DMS153 (cell line): Measurements from ENCODE around the gene LYST.

Source experiments
- DNase-seq: peaks from one replicate; lab custom pipeline; 2025; lab: John Stamatoyannopoulos, UW

The LYST gene

DNA sequence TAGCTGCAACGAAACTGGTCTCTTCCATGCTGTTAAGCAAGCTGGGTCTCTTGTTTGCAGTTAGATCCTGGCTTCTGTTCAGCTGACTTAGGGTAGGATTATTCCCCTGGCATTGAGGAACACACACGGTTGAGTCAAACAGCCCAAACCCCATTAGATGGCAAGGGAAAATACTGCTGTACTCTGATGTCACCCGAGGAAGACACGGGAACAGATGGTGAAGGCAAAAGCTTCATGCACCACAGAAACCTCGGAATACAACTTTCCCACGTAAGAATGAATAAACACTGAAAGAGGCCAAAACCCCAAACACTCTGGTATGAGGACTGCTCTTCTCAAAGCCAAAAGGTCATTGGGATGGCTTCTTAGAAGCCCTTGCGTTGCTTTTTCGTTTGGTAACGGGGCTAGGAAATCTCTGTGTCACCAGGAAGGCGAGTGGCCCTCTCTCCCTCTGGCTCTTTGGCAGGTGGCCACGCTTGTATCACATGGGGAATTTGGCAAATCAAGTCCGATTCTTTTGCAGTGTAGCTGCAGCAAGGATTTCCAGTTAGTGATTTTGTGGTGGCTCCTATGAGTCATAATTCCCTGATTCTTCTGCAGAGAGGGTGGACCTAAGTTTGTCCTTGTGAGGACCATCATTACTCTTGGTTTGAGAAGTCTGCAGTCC, 16.7 kb upstream of the LYST start:
- DNase-seq, result no peak

GRCh38 chr1:235882816-235883215, 16.1 kb upstream of the LYST start:
- DNase-seq, result no peak

DNA sequence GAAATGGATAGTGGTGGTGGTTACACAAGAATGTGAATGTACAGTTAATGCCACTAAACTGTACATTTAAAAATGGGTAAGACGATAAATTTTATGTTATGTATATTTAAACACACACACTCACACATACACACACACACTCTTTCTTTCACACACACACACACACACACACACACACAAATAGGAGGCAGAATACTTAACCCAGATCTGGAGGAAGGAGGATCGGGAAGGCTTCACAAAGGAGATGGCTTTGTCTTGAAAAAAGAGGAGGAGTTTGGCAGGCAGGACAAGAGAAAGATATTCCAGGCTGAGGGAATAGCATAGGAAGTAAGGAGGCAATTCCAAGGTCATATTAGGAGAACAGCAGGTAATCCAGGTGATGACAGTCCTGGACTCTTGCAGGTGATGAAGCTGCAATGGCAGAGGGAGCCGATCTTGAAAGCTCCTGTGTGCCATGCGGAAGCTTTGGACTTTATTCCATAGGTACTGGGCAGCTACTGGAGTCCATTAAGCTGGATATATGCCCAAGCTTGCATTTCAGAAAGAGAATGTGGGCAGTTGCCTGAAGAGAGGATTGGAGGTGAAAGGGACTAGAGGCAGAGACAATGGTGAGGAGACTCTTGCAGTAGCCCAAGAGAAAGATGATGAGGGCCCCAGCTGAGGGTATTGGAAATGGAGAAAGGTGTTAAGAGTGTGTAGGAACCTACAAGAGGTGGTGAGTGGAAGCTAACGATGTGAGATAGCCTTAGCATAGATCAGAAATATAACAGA, 15.4 kb upstream of the LYST start:
- DNase-seq, result no peak

DNA sequence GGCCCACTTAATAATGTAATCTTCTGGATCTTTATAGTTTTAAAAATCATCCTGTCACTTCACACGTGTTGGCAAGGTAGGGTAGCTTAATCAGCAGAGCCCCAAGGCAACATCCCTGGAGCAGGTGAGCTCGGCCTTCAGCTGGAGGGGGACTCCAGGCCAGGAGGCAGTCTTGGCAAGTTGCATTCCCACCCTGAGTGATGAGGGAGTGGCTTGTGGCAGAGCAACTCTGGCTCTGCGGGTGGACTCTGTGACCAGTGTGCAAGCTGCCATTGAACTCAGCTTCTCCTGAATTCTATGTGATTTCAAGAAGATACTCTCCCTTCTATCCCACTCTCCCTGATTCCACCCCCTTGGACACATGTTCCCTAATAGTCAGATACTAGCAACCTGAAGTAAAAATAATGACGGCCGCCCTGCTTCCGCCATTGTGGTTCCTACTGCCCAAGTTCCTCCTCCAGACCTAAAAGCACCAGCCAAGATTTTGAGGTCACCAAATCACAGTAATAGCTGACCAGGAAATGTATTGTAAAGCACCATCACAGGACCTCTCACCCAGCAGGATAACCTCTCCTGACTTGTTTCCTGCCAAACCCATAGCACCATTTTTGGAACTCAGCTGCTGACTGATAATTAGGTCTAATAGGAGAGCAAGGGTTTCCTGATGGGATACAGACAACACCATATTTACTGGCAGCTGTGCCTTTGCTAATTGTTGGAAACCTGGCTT, 11.5 kb upstream of the LYST start:
- DNase-seq, result no peak

DNA sequence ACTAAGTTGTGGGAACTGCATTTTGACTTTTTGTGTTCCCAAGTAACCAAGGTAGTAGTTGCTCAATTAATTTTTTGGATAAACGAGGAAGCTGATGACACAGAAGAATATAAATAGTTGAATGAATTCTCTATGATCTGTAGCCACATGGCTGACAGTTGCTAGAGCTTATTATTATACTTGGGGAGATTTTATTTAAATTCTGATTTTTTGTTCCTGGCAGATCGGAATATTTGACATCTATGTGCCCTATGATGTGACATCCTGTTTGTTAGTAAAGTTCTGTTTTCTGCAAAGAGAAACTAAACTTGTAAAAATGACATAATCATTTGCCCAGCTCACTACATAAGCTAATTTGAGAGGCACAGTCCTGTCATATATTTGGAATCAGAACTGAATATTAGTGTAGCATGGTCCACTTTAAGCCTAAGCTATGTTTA, 9.7 kb upstream of the LYST start:
- DNase-seq, result no peak

GRCh38 chr1:235875036-235875597, 8.4 kb upstream of the LYST start:
- no peak for DNase-seq

DNA sequence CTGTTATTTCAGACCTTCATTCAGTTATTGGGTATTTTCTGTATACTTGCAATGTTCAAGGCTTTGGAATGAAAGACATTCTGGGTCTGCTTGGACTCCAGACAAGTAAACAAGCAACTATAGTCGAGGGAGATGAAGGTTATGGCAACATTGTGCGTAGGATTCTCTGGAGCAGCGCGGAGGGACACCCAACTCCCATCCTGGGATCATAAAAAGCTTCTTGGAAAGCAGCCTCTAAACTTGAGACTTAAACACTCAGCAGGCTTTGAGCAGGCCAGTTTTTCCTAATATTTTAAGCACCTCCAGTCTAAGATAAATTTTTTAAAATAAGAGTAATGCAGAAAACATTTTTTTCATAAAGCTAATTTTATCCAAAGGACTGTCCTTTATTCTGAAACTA, 7.6 kb upstream of the LYST start:
- no peak for DNase-seq

DNA sequence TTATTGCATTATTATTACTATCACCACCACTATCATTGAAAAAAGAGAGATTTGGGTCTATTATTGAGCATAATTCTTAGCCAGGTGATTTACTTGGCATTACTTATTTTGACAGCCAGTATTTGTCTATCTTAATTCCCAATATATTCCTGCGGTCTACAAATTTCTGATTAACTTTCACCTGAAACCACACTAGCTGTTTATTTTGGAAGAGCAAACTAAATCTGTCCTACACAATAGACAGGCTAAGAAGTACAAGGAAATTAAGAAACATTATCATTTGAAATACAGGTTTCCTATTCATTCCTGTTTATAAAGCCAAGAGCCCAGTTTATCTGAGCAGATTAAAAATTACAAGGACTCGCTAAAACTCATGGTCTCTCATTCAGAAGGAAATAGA, 6.9 kb upstream of the LYST start:
- DNase-seq, result no peak

DNA sequence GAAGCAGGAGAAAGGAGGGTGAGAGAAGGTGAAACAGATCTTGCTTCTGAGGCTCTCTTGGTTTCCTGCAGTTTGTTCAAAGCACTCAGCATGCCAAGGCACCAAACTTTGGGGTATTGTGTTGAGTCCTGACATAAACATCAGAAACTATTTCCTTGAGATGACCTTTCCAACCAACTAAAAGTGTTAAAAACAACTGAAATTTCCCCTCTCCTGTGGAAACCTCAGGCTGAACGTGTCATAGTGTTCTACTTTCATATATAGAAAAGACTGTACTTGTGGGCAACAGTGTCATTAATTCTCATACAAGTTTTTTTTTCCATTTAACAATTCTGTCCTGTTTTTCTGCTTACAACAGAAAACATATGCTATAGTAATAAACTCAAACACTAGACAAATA, 6.3 kb upstream of the LYST start:
- DNase-seq, result no peak

GRCh38 chr1:235872270-235872669, 5.6 kb upstream of the LYST start:
- DNase-seq, result no peak

- no peak for DNase-seq
These were observed 1.3 kb upstream of the LYST start for GRCh38 chr1:235867903-235868469.

GRCh38 chr1:235866913-235867845, 473 bp upstream of the LYST start:
- peak; percentile 84 for DNase-seq

DNA sequence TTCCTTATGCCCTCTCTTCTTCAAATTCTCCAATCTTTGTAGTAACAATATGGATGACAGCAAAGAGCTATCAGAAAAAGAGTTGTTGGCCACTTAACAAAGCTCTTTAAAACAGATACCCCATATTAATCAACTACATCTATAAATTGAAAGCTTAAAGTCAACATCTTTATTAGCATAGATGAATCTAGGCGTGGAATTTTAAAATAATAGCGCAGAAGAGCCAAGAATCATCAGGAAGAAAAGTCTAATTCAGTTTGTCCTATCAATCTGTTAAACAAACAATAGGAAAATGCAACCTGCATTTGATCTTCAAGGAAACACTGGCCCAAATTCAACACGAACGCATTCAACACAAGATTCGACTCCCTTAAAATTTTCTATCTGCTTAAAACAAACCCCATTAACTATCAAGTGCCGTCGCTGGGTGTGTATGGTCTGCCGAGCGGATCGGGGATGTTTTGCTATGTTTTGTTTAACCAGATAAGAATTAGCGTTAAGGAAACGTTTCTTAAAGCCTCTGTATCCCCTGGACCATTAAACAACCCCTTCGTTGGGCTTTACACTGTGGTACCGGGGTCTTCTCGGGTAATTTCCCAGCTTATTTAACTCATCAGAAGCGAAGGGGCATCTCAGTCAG, 1.0 kb downstream of the LYST start:
- no peak for DNase-seq

- no peak for DNase-seq
These were observed 1.7 kb downstream of the LYST start for GRCh38 chr1:235864931-235865525.

DNA sequence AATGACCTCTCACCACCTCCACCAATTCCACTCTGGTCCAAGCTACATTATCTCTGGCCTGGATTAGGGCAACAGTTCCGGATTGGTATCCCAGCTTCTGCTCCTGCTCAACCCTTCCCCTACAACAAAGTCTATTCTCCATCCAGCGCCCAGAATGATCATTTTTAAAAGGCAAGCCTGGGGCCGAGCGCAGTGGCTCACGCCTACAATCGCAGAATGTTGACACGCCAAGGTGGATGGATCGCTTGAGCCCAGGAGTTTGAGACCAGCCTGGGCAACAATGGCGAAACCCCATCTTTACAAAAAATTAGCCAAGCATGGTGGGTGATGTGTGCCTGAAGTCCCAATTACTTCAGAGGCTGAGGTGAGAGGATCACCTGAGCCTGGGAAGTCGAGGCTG, 2.2 kb downstream of the LYST start:
- DNase-seq, result no peak

GRCh38 chr1:235863699-235864093, 3.0 kb downstream of the LYST start:
- DNase-seq, result no peak

- no peak for DNase-seq
These were observed 4.8 kb downstream of the LYST start for GRCh38 chr1:235861857-235862256.

DNA sequence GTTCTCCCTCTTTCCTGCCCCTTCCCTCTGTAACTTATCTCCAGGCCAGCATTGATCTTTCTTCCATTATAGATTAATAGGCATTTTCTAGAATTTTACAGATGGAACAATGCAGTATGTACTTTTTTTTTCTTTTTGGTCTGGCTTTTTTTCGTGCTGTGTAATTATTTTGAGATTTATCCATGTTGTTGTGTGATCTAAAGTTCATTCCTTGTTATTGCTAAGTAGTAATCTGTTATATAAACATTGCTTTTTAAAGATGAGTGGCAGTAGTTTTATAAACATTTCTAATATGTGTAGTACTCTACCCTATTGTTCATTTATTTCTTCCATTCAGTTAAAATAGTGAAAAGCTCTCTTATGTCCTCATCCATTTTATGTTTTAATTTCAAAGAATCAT, 5.9 kb downstream of the LYST start:
- DNase-seq, result no peak

DNA sequence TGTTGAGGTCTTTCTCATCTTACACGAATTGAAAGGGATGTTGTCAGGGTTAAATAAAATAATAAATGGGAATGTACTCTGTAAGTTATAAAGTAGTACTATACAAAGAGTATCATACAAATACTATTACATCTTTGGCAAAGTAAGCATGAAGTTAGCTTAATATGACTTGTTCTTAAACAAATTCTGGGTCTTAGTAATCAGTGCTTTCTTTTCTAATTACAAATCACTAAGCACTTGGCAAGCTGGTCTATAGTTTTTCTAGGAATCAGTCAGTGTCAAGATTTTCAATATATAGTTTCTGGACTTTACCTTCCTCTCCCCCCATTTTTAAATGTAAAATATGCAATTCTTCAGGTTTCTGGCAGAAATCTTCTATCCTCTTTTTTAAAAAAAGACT, 6.9 kb downstream of the LYST start:
- DNase-seq, result no peak

GRCh38 chr1:235858766-235859165, 7.9 kb downstream of the LYST start:
- no peak for DNase-seq
